Renal cortical epithelial cell (primary cell): Measurements from ENCODE around the gene MRPL53. TPM values are rescaled to one million over a fixed set of nuclear protein-coding genes. Genes with fewer than 3 reads are reported as not detected.
A peak's percentile ranks its signal among the peaks of the same experiment; 100 is the strongest.

Source experiments
- DNase-seq: peaks from one replicate; pipeline ENCODE4 v3.0.0-alpha.2; 2011; ENCODE audit warnings: low read depth
- total RNA-seq: library from RNA; depleted of rRNA; stranded (reverse); fragments of >200 nt; gene quantifications from 2 replicates; pipeline ENCODE4 v1.2.3, GENCODE V29; 2014

The MRPL53 gene
- total RNA-seq, 1 donor from 2014 or later: 15.2 TPM

DNA sequence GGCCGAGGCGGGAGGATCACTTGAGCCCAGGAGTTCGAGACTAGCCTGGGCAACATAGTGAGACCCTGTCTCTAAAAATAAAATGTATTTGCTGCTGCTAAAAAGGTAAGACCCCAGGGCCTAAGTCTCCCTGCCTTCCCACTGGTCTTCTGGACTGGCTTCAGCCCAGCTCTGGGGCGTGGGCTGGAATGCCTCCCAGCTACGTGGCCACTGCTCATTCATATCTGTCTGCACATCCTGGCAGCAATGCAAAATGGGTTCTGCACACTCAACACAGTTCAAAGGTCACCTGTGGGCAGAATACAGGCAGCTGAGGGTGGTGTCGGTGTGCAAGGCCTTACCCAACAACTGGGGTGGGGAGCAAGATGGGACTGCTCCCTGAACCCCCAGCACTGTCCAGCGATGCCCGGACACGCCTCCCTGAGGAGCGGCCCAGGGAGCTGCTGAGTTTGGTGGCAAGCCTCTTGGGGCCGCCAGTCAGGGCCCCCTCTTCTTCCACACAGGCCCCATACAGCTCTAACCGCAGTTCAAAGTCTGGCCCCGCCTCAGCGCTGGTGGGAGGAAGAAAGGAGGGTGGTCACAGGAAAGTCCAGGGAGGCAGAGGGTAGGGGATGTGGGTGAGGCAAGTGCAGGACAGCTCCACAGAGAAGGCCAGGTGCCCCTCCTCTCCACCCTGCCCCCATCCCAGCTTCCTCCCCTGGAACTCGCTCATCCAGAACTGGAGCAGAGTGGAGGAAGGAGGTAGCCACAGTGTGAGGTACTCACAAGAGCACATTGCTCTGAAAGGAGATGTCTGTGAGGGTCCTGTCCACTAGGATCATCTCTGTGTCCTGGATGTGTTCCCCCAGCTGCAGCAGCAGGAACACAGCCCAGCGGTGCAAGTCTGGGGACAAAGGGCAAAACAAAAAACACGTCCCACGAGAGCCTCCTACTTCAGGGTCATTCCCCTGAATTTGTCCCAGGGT is 42.7 kb downstream of the MRPL53 start:
- DNase-seq: peak; percentile 70

DNA sequence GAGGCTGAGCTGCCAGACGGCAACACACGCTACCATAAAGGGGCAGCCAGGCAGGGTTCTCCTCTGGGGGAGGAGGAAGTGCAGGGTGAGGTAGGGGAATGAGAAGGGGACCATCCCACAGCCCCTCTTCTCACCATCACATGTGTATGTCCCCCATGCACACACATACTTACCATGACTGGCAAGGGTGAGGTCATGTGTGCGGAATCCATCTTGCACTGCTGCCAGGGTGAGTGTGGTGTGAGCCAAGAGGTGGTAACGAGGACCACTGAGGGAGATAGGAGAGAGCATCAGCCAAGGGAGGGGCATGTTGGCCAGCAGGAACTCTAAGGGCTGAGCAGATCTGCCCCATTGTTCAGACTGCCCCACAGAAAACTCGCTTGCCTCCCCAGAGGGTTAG is 43.8 kb downstream of the MRPL53 start:
- no peak for DNase-seq

DNA sequence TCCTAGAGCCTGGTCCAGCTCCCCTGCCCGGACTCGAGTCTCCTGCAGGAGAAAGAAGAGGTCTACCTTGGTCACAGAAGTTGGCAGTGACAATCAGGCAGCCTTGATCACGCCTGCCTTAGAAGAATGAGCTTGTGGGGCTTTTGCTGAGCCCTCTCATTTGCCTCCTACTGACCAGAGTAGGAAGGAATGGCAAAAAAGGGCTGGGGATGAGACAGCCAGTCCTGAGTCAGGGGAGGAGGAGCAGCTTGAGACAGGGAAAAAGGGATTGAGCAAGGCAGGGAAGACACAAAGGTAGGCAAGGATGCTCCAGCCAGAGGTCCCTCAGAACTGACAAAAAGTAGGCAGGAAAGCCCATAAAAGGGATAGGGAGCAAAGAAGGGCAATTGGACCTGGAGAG is 44.9 kb downstream of the MRPL53 start:
- DNase-seq: no peak

DNA sequence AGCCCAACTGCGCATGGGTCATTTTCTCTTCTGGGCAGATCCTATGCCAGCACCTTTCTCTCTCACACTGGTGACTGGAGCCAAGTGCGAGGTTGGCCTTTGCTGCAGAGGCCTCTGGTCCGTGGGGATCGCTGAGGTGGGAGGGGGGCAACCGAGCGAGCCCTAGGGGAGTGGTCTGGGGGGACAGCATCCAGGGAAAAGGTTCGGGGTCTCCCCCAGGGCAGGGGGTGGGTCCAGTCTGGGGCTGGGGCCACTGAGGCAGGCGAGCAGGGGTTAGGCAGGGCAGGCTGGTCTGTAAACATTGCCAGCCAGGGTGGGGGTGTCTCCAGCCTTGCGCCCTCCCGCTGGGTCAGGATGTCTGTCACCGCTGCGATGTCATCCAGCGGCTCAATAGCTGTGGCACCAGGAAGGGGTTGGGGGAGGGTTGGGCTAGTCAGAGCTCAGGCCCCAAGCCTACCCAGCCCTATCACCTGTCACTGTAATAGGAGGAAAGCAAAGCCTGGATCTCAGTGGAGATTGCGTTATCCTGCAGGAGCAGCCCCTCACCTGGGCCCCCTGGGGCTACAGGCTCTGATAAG is 46.2 kb downstream of the MRPL53 start:
- DNase-seq: no peak

DNA sequence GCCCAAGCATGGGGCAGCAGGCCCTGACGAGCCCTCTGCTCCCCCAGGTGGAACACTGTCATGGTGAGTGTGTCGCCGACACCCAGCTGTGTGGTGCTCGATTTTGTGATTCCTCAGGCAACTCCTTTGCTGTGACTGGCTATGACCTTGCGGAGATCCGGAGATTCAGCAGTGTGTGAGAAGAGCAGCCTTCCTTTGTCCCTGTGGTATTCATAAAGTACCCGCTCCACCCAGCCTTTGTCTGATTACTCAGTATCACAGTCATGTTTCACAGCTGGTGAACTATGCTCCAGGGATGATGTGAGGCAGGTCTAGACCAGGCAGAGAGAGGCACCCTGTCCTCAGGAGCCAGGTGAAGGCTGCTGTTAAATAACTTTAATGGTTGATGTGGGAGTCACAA is 47.0 kb downstream of the MRPL53 start:
- no peak for DNase-seq

DNA sequence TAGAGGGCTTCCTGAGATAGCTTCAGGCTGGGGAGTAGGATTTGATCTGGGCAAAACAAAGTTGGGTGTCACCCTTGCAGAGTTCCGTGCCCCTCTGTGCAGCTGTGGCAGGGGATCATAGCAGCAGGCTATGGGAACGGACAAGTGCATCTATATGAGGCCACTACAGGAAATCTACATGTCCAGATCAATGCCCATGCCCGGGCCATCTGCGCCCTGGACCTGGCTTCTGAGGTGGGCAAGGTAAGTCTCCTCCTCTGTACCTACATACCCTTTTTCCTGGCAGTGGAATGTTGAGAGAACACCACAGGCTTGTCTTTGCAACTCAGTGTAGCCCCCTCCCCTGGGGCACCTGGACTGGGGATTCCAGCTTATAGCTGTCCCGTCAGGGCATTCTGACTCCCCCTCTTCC is 47.5 kb downstream of the MRPL53 start:
- no peak for DNase-seq

DNA sequence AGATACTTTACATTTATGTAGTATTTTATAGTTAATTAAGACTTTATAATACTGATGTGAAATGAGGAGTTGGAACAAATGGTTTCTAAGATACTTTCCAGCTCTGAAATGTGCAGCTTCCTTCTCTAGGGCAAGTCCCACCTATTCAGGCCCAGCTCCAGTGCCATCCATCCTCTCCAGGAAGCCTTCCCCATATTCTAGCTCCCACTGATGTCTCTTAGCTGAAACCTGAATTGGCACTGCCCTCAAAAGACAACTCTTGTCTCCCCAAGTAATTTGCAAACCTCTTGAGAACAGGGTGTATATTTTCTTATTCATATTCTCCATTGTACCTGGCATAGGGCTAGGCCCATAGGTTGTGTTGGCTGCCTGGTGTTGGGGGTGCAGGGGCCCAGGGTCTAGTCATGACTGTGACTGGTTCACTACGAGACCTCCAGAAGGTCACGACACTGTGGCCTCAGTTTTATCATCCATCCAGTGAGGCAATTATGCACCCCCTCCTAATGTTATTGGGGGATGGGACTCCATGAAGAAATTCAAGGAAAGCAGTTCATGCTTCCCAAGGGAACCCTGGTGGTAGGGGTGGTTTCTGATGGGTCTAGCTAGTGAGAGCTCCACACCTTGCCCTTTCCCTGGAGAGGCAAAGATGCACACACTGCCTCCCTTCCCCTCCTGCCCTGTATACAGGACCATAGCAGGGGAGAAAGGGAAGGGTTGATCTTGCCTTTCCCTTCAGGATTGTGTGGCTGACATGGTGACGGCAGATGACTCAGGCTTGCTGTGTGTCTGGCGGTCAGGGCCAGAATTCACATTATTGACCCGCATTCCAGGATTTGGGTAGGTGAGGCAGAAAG is 48.1 kb downstream of the MRPL53 start:
- DNase-seq: no peak

DNA sequence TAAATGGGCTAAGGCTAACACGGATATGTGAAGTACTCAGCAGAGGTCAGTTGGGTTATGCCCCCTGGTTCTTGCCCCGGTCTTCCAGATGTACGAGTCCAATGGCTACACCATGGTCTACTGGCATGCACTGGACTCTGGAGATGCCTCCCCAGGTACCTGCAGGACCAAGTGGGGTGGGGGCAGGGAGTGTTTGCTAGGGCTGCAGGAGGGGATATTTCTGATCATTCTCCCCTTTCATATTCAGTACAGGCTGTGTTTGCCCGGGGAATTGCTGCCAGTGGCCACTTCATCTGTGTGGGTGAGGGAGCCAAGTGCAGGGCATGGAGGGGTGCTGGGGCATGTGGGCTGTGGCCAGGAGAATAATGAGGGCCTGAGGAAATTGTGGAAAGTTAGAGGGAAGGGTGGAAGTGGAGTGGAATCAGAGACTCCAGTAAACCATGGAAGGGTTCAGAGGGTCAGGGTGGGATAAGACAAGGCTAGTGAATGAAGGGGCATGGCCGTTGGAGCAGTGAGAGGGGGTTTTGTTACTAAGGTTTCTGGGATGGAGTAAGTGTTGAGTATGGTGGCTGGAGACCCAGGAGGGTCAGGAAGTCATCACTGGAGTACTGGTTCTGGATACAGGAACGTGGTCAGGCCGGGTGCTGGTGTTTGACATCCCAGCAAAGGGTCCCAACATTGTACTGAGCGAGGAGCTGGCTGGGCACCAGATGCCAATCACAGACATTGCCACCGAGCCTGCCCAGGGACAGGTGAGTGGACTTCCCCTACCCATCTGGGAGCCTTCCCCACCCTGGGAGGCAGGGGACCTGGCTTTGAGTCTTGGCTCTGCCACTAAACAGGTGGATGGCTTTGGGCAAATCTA is 49.0 kb downstream of the MRPL53 start:
- no peak for DNase-seq

Other genes starting within 250 kb of the MRPL53 start
- 0.89 and 1.2 TPM in 2 replicates for gene SLC4A5, start 129.3 kb downstream of the MRPL53 start, total RNA-seq
- 87.2 and 196 TPM in 2 replicates for gene DCTN1, start 92.4 kb downstream of the MRPL53 start, total RNA-seq
- gene C2orf81, start 51.1 kb downstream of the MRPL53 start, total RNA-seq: 1.4 and 3.9 TPM in 2 replicates
- gene WDR54, start 51.0 kb downstream of the MRPL53 start, total RNA-seq: 39.5 and 56.6 TPM in 2 replicates
- gene RTKN, start 30.7 kb downstream of the MRPL53 start, total RNA-seq: 60.8 TPM in 2 replicates
- gene INO80B, start 17.6 kb downstream of the MRPL53 start, total RNA-seq: 8.7 and 27.2 TPM in 2 replicates
- gene WBP1, start 14.2 kb downstream of the MRPL53 start, total RNA-seq: 40.8 and 57.3 TPM in 2 replicates
- 56.3 and 67.7 TPM in 2 replicates for gene MOGS, start 7.3 kb downstream of the MRPL53 start, total RNA-seq
- 9.7 and 12.8 TPM in 2 replicates for gene CCDC142, start 10.3 kb upstream of the MRPL53 start, total RNA-seq
- 16.0 and 18.8 TPM in 2 replicates for gene TTC31, start 10.4 kb upstream of the MRPL53 start, total RNA-seq
- gene LBX2, start 26.9 kb upstream of the MRPL53 start, total RNA-seq: 0.99 and 1.0 TPM in 2 replicates
- gene PCGF1, start 35.0 kb upstream of the MRPL53 start, total RNA-seq: 19.1 and 20.7 TPM in 2 replicates
- gene TLX2, start 41.8 kb upstream of the MRPL53 start, total RNA-seq: 0.05 TPM in 1 of 2 replicates, not detected in the other
- gene DQX1, start 53.6 kb upstream of the MRPL53 start, total RNA-seq: 0.05 TPM in 1 of 2 replicates, not detected in the other
- 54.7 and 83.7 TPM in 2 replicates for gene AUP1, start 57.0 kb upstream of the MRPL53 start, total RNA-seq
- 20.0 and 50.7 TPM in 2 replicates for gene HTRA2, start 57.3 kb upstream of the MRPL53 start, total RNA-seq
- gene LOXL3, start 81.3 kb upstream of the MRPL53 start, total RNA-seq: 1.0 and 1.1 TPM in 2 replicates
- gene DOK1, start 82.0 kb upstream of the MRPL53 start, total RNA-seq: 13.0 and 19.8 TPM in 2 replicates
- gene M1AP, start 175.7 kb upstream of the MRPL53 start, total RNA-seq: 0.17 and 0.85 TPM in 2 replicates
- 7.5 and 10.6 TPM in 2 replicates for gene SEMA4F, start 181.6 kb upstream of the MRPL53 start, total RNA-seq